Fibroblast of lung (primary cell): ENCODE measurements around the gene GPR141. TPM values are rescaled to one million over a fixed set of nuclear protein-coding genes. Genes with fewer than 3 reads are reported as not detected.

Source experiments
- DNase-seq, 2 donors: peaks; one replicate each; pipeline versions ENCODE4 v3.0.0 to v3.0.0-alpha.2; 2010; ENCODE audit warnings: low read depth in 2 of 2
- H2AFZ ChIP-seq: 2 replicates; pipeline ENCODE4 v1.5.1; 2012; ENCODE audit warnings: low read length, control low read depth, inconsistent platforms
- H3K27ac ChIP-seq: 2 replicates; pipeline ENCODE4 v1.5.1; 2011; ENCODE audit warnings: low read length, control low read depth; ENCODE audit not compliant: insufficient read depth
- H3K27me3 ChIP-seq: 2 replicates; pipeline ENCODE4 v1.5.1; 2011; ENCODE audit warnings: mild to moderate bottlenecking, low read length; ENCODE audit not compliant: control insufficient read depth, insufficient read depth
- H3K36me3 ChIP-seq: 2 replicates; pipeline ENCODE4 v1.5.1; 2011; ENCODE audit warnings: low read length; ENCODE audit not compliant: control insufficient read depth, insufficient read depth
- H3K4me1 ChIP-seq: 2 replicates; pipeline ENCODE4 v1.5.1; 2011; ENCODE audit warnings: low read length; ENCODE audit not compliant: control insufficient read depth, insufficient read depth; ENCODE audit errors: extremely low read depth
- H3K4me2 ChIP-seq: 2 replicates; pipeline ENCODE4 v1.5.1; 2011; ENCODE audit warnings: low read length, control low read depth; ENCODE audit not compliant: insufficient read depth; ENCODE audit errors: extremely low read depth
- H3K4me3 ChIP-seq, 4 experiments: fragments of 200-600 bp in 1 of 4; sonication (generic) in 1 of 4; replicated peaks in 1 of 4; 2 replicates each; pipeline ENCODE4 v1.5.1; 2011 to 2016; ENCODE audit warnings: low read length in 4 of 4, low read depth in 3 of 4, mild to moderate bottlenecking in 3 of 4, control low read depth in 2 of 4, inconsistent platforms in 1 of 4, mixed read lengths in 1 of 4; ENCODE audit not compliant: insufficient read depth in 1 of 4; ENCODE audit errors: control extremely low read depth in 1 of 4
- H3K79me2 ChIP-seq: 2 replicates; pipeline ENCODE4 v1.5.1; 2012; ENCODE audit warnings: mild to moderate bottlenecking, low read length, inconsistent platforms; ENCODE audit not compliant: control insufficient read depth, insufficient read depth
- H3K9ac ChIP-seq: 2 replicates; pipeline ENCODE4 v1.5.1; 2011; ENCODE audit warnings: mild to moderate bottlenecking, low read length, control low read depth; ENCODE audit not compliant: insufficient read depth
- H3K9me3 ChIP-seq: 2 replicates; pipeline ENCODE4 v1.5.1; 2012; ENCODE audit warnings: low read depth, low read length; ENCODE audit not compliant: control insufficient read depth, insufficient read depth
- H4K20me1 ChIP-seq: 2 replicates; pipeline ENCODE4 v1.5.1; 2011; ENCODE audit warnings: low read length; ENCODE audit not compliant: control insufficient read depth, insufficient read depth; ENCODE audit errors: extremely low read depth
- CTCF ChIP-seq, 2 donors: IDR thresholded peaks in 1 of 2; conservative IDR thresholded peaks in 1 of 2; 1 replicate in 1 of 2; 2 replicates in 1 of 2; pipeline ENCODE4 v1.5.1; 2011 to 2012; ENCODE audit warnings: low read length in 2 of 2, control low read depth in 1 of 2, inconsistent platforms in 1 of 2, low read depth in 1 of 2, mild to moderate bottlenecking in 1 of 2
- EZH2 ChIP-seq: IDR thresholded peaks from 2 replicates; pipeline ENCODE4 v1.5.1; 2012; ENCODE audit warnings: low read length, control low read depth, mild to moderate bottlenecking; ENCODE audit errors: missing control alignments
- polyA plus RNA-seq, 2 donors: library from polyadenylated mRNA; depleted of rRNA in 1 of 2; stranded (reverse) in 1 of 2; unstranded in 1 of 2; fragments of >200 nt; gene quantifications; 2 replicates each; pipeline ENCODE4 v1.2.1, GENCODE V29; 2011 to 2012; ENCODE audit warnings: missing spikeins in 1 of 2
- total RNA-seq: library from RNA; depleted of rRNA; stranded (reverse); fragments of >200 nt; gene quantifications from 2 replicates; pipeline ENCODE4 v1.2.1, GENCODE V29; 2014

The GPR141 gene
- total and polyA plus RNA-seq, 2 donors (not counting 1 experiment from before 2014, with no cell fraction given) = not detected

- Histone ChIP-seq H3K79me2 (no peaks in the 10 kb centered on the region), H3K27me3 (no peaks in the 10 kb centered on the region), H3K9ac (no peak overlapping the region), H3K9me3 (no peaks in the 10 kb centered on the region), H3K36me3 (no peaks in the 10 kb centered on the region), H3K4me1 (no peaks in the 10 kb centered on the region), H3K4me3 (no peak overlapping the region), H3K4me2 (no peak overlapping the region), H4K20me1 (no peaks in the 10 kb centered on the region), H3K27ac (no peak overlapping the region), H2AFZ (no peak overlapping the region)
- TF ChIP-seq EZH2 (no peak), CTCF (conservative IDR thresholded peaks at IDR 0.05 in 1 of 2, IDR thresholded peaks at IDR 0.05 in 1 of 2; ENCODE audit: low read depth in 1 of 2, low read length in 2 of 2) (no peak)
- no peak for DNase-seq
Measured at GRCh38 chr7:37784015-37784414, 100.4 kb downstream of the GPR141 start.

GRCh38 chr7:37786741-37787569, 103.4 kb downstream of the GPR141 start:
- Histone ChIP-seq H3K79me2 (no peaks in the 10 kb centered on the region), H3K27me3 (no peaks in the 10 kb centered on the region), H3K36me3 (no peaks in the 10 kb centered on the region), H3K27ac (no peak overlapping the region), H3K4me3 (no peak overlapping the region), H4K20me1 (no peaks in the 10 kb centered on the region), H3K4me2 (no peak overlapping the region), H3K4me1 (no peaks in the 10 kb centered on the region), H3K9ac (no peak overlapping the region), H2AFZ (no peak overlapping the region), H3K9me3 (no peaks in the 10 kb centered on the region)
- no peak for DNase-seq
- no peak for TF ChIP-seq CTCF (conservative IDR thresholded peaks at IDR 0.05 in 1 of 2, IDR thresholded peaks at IDR 0.05 in 1 of 2; ENCODE audit: low read depth in 1 of 2, low read length in 2 of 2)
- no peak for TF ChIP-seq EZH2

Other genes with a start within 250 kb of the GPR141 start
- 0.50 and 1.5 TPM in 2 replicates for gene ELMO1, start 234.9 kb upstream of the GPR141 start, total RNA-seq
- 0.12 TPM in 1 of 2 replicates, not detected in the other for gene ELMO1, start 234.9 kb upstream of the GPR141 start, polyA plus RNA-seq
- not detected in 2 replicates for gene NME8, start 164.8 kb downstream of the GPR141 start, total RNA-seq
- gene NME8, start 164.8 kb downstream of the GPR141 start, polyA plus RNA-seq = not detected in 2 replicates
- gene SFRP4, start 233.1 kb downstream of the GPR141 start, total RNA-seq = 7.3 and 54.2 TPM in 2 replicates
- 1.5 and 2.5 TPM in 2 replicates for gene SFRP4, start 233.1 kb downstream of the GPR141 start, polyA plus RNA-seq
- gene EPDR1, start 236.9 kb downstream of the GPR141 start, total RNA-seq = 43.4 and 59.6 TPM in 2 replicates
- gene EPDR1, start 236.9 kb downstream of the GPR141 start, polyA plus RNA-seq = 17.4 and 21.5 TPM in 2 replicates